ENCODE measurements around the gene RERG. TPM values are rescaled to one million over a fixed set of nuclear protein-coding genes. Genes with fewer than 3 reads are reported as not detected.

The RERG gene
- polyA plus RNA-seq, 3 donors: not detected

GRCh38 chr12:15142711-15143110 lies 78.5 kb downstream of the RERG start:
- H3K4me1 Mint-ChIP-seq: no peaks in the 10 kb centered on the region
- no peak overlapping the region for H2AFZ ChIP-seq (ENCODE audit: insufficient read depth, low read depth, low read length, poor library complexity, severe bottlenecking)
- H3K27ac ChIP-seq (ENCODE audit: low read depth in 1 of 2, low read length in 2 of 2): no peak overlapping the region
- WGBS (ENCODE audit: insufficient coverage): no CpG with 5 or more reads among the region's 2 CpGs
- no peaks in the 10 kb centered on the region for H4K20me1 ChIP-seq (ENCODE audit: insufficient read depth, low read length)
- no peak overlapping the region for H3K4me2 ChIP-seq (replicated peaks; ENCODE audit: extremely low read depth, low read length, poor library complexity, severe bottlenecking)
- no peaks in the 10 kb centered on the region for H3K27me3 ChIP-seq (ENCODE audit: control insufficient read depth in 2 of 2, insufficient read depth in 2 of 2, low read length in 2 of 2)
- no peak overlapping the region for H3K4me3 ChIP-seq (replicated peaks in 1 of 3; ENCODE audit: low read depth in 2 of 3, low read length in 3 of 3)
- no peaks in the 10 kb centered on the region for H3K79me2 ChIP-seq (ENCODE audit: insufficient read depth, low read length)
- no peaks in the 10 kb centered on the region for H3K9me3 Mint-ChIP-seq
- H3K27ac Mint-ChIP-seq: no peak overlapping the region
- TF ChIP-seq, protein P1, sequence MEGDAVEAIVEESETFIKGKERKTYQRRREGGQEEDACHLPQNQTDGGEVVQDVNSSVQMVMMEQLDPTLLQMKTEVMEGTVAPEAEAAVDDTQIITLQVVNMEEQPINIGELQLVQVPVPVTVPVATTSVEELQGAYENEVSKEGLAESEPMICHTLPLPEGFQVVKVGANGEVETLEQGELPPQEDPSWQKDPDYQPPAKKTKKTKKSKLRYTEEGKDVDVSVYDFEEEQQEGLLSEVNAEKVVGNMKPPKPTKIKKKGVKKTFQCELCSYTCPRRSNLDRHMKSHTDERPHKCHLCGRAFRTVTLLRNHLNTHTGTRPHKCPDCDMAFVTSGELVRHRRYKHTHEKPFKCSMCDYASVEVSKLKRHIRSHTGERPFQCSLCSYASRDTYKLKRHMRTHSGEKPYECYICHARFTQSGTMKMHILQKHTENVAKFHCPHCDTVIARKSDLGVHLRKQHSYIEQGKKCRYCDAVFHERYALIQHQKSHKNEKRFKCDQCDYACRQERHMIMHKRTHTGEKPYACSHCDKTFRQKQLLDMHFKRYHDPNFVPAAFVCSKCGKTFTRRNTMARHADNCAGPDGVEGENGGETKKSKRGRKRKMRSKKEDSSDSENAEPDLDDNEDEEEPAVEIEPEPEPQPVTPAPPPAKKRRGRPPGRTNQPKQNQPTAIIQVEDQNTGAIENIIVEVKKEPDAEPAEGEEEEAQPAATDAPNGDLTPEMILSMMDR (IDR thresholded peaks at IDR 0.05): no peak
- no peaks in the 10 kb centered on the region for H3K36me3 ChIP-seq (replicated peaks in 1 of 2; ENCODE audit: control insufficient read depth in 1 of 2, insufficient read depth in 2 of 2, low read length in 2 of 2)
- no peak overlapping the region for H3K9ac ChIP-seq (ENCODE audit: insufficient read depth, low read length, poor library complexity, severe bottlenecking)
- no peak overlapping the region for H3K4me3 Mint-ChIP-seq
- intact Hi-C loops (cut with micrococcal nuclease): no loop called here
- no peaks in the 10 kb centered on the region for H3K36me3 Mint-ChIP-seq
- DNase-seq: no peak
- H3K27me3 Mint-ChIP-seq (ENCODE audit: low read depth in 3 of 3): peaks cover 3 to 6% (median 4%) of the 10 kb centered on the region in 3 donors
- H3K4me1 ChIP-seq (ENCODE audit: control insufficient read depth in 1 of 2, insufficient read depth in 2 of 2, low read length in 2 of 2): no peaks in the 10 kb centered on the region
- no peaks in the 10 kb centered on the region for H3K9me3 ChIP-seq (replicated peaks in 1 of 2; ENCODE audit: control insufficient read depth in 1 of 2, insufficient read depth in 1 of 2, low read length in 2 of 2)

DNA sequence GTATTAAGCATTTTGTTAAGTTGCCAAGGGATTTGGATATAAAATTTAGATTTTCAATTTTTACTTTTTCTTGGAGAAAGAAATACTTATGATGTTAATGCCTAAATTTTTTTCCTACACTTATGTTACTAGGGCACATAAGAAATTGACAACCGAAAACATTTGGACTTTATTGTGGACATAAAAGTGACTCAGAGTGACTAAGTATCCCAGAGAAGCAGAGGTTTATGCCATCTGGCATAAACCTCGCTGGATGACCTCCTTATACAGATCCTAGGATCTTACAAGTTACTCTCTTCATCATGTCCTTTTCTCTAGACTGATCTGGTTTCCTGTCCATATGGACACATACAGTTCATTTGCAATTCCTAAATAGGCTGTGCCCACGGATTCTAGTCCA lies 89.8 kb downstream of the RERG start:
- Histone ChIP-seq H3K9me3 (replicated peaks in 1 of 2; ENCODE audit: control insufficient read depth in 1 of 2, insufficient read depth in 1 of 2, low read length in 2 of 2) (no peaks in the 10 kb centered on the region), H4K20me1 (ENCODE audit: insufficient read depth, low read length) (no peaks in the 10 kb centered on the region), H3K79me2 (ENCODE audit: insufficient read depth, low read length) (no peaks in the 10 kb centered on the region), H3K9ac (ENCODE audit: insufficient read depth, low read length, poor library complexity, severe bottlenecking) (no peak overlapping the region), H3K27me3 (ENCODE audit: control insufficient read depth in 2 of 2, insufficient read depth in 2 of 2, low read length in 2 of 2) (no peaks in the 10 kb centered on the region), H3K36me3 (replicated peaks in 1 of 2; ENCODE audit: control insufficient read depth in 1 of 2, insufficient read depth in 2 of 2, low read length in 2 of 2) (no peaks in the 10 kb centered on the region), H3K4me2 (replicated peaks; ENCODE audit: extremely low read depth, low read length, poor library complexity, severe bottlenecking) (no peak overlapping the region), H3K4me3 (replicated peaks in 1 of 3; ENCODE audit: low read depth in 2 of 3, low read length in 3 of 3) (no peak overlapping the region), H3K27ac (ENCODE audit: low read depth in 1 of 2, low read length in 2 of 2) (no peak overlapping the region), H3K4me1 (ENCODE audit: control insufficient read depth in 1 of 2, insufficient read depth in 2 of 2, low read length in 2 of 2) (no peaks in the 10 kb centered on the region), H2AFZ (ENCODE audit: insufficient read depth, low read depth, low read length, poor library complexity, severe bottlenecking) (no peak overlapping the region)
- Mint-ChIP-seq H3K27ac (no peak overlapping the region), H3K27me3 (ENCODE audit: low read depth in 3 of 3) (peaks cover 2 to 9% (median 3%) of the 10 kb centered on the region in 3 donors), H3K4me1 (no peaks in the 10 kb centered on the region), H3K9me3 (peaks cover 0 to 2% (median 0%) of the 10 kb centered on the region in 7 donors), H3K4me3 (no peak overlapping the region), H3K36me3 (no peaks in the 10 kb centered on the region)
- TF ChIP-seq, protein P1 (IDR thresholded peaks at IDR 0.05): no peak
- 80% methylated on average over 1 of the region's 3 CpGs for WGBS (ENCODE audit: insufficient coverage)
- DNase-seq: no peak
- intact Hi-C loops (cut with micrococcal nuclease): no loop called here

All from CD14-positive monocyte (primary cell).